Measurements from ENCODE around the gene UQCC5. TPM values are rescaled to one million over a fixed set of nuclear protein-coding genes. Genes with fewer than 3 reads are reported as not detected.
A peak's percentile ranks its signal among the peaks of the same experiment; 100 is the strongest.
"Not testable (repeated sequence)": the region's sequence is repeated elsewhere in the genome, so short reads cannot be mapped to it uniquely, and the experiment has no call there.

UQCC5 gene
- total RNA-seq, 4 donors from 2014 or later = 1.3 to 60.6 (median 7.0) TPM

DNA sequence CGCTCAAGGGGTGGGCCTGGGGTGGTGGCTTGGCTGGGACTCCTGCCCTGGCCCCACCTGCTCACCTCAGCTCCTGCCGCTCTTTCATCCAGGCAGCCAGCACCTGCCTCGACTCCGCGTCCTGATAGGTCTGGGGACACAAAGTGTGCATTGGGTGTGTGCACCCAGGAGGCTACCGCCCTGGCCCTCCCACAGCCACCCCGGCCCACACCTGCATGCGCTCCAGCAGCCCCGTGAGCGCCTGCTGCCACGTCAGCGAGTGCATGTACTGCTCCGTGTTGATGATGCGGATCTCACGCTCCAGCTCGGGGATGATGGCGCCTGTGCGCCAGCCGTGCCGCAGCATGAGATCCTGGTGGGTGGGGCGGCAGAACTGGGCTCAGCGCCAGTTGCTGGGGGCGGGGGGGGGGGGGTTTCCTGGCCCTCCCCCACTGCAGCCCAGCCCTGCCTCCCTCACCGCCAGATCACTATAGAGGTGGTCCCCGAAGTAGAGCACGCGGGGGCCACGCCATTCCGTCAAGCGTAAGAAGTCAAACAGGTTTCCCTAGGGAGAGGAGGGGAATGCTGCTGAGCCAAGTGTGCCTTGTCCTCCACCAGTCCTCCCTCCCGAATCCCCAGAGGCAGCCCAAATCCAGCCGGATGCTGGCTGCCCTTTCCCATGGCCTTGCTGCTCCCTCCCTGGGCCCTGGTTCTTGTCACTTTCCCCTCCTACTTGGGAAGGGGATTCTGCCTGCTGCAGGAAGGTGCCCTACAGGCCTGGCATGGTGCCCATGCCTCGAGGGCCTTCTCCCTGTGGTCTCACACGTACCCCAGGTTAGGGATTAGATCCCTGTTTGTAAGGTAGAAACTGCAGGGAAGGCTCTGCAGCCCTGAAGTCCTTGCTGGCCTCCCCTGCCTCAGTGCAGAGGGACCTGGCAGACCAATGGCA, 11.4 kb upstream of the UQCC5 start:
- Histone ChIP-seq H3K27ac (replicated peaks in 1 of 4) (peak overlapping the region; percentile 24 to 65 (median 46)), H3K4me1 (peaks cover 34 to 52% (median 46%) of the 10 kb centered on the region in 4 donors), H3K9me3 (no peaks in the 10 kb centered on the region), H3K4me3 (no peak overlapping the region), H3K36me3 (peaks cover 15 to 75% (median 64%) of the 10 kb centered on the region in 4 donors), H3K27me3 (no peaks in the 10 kb centered on the region)
- WGBS = 80% methylated on average over 20 of the region's 34 CpGs
- no peak for DNase-seq (ENCODE audit: extremely low spot score)
- intact Hi-C loops (cut with DNase I) = no loop called here
- TF ChIP-seq POLR2AphosphoS5 (IDR thresholded peaks at IDR 0.05) (peak; percentile 2 to 24), POLR2A (IDR thresholded peaks at IDR 0.05; ENCODE audit: low read depth) (no peak), CTCF (IDR thresholded peaks at IDR 0.05) (no peak), EP300 (IDR thresholded peaks at IDR 0.05) (no peak)

DNA sequence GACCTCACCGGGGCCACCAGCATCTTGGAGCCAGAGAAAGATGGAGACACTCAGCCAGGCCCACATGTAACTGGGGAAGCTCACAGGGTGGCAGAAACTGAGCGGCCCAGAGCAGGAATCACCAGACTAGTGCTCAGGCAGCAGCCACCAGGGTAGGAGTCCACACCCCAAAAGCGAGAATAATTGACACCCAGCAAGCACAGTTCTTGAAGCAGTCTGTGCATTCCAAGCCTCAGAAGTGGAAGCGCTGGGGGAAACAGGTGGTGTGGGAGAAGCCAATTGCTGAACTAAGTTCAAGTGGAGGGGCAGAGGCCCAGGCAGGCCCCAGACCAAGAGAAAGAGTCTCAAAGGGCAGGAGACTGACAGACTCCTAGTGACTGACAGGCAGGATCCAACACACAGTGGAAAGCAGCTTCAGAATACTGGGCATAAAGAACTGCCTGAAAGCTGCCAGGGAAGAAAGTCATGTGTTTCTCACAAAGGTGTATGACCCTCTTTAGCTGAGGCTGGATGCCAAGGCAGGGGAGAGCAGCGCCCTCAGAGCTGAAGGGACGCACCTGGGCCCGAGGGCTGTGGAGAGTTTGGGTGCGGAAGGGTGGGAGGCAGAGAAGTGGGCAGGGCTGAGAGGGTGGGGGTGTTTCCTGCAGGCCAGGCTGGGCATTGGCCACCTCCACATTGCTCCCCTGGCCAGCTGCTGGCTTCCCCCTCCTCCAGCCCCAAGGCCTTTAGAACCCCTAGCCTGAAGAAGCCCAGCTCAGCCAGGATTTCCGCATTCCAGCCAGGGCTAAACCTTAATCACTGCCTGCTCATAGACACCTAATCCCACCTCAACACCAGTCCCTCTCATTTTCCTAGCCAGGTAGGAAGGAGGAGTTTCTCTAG, 10.5 kb upstream of the UQCC5 start:
- Histone ChIP-seq H3K27me3 (no peaks in the 10 kb centered on the region), H3K4me3 (no peak overlapping the region), H3K4me1 (peaks cover 43 to 61% (median 55%) of the 10 kb centered on the region in 4 donors), H3K9me3 (no peaks in the 10 kb centered on the region), H3K36me3 (peaks cover 15 to 66% (median 61%) of the 10 kb centered on the region in 4 donors), H3K27ac (replicated peaks in 1 of 4) (peak overlapping the region; percentile 24 to 65 (median 46))
- no peak for TF ChIP-seq EP300 (IDR thresholded peaks at IDR 0.05)
- no peak for TF ChIP-seq POLR2A (IDR thresholded peaks at IDR 0.05; ENCODE audit: low read depth)
- intact Hi-C loops (cut with DNase I) = no loop called here
- DNase-seq (ENCODE audit: extremely low spot score) = no peak
- 83% methylated on average over 9 of the region's 9 CpGs for WGBS

DNA sequence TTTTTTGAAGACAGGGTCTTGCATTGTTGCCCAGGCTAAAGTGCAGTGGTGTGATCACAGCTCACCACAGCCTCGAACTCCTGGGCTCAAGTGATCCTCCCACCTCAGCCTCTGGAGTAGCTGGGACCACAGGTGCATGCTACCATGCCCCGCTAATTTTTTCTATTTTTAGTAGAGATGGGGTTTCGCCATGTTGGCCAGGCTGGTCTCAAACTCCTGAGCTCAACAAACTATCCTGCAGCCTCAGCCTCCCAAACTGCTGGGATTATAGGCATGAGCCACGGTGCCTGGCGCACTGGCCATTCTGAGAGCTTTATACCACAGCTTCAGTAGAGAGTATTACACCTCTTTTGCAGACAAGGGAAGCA, 9.8 kb upstream of the UQCC5 start:
- intact Hi-C loops (cut with DNase I) = not testable (repeated sequence)
- H3K27ac ChIP-seq (replicated peaks in 1 of 4) = peak overlapping the region in 1 of 4 donors; percentile 28

DNA sequence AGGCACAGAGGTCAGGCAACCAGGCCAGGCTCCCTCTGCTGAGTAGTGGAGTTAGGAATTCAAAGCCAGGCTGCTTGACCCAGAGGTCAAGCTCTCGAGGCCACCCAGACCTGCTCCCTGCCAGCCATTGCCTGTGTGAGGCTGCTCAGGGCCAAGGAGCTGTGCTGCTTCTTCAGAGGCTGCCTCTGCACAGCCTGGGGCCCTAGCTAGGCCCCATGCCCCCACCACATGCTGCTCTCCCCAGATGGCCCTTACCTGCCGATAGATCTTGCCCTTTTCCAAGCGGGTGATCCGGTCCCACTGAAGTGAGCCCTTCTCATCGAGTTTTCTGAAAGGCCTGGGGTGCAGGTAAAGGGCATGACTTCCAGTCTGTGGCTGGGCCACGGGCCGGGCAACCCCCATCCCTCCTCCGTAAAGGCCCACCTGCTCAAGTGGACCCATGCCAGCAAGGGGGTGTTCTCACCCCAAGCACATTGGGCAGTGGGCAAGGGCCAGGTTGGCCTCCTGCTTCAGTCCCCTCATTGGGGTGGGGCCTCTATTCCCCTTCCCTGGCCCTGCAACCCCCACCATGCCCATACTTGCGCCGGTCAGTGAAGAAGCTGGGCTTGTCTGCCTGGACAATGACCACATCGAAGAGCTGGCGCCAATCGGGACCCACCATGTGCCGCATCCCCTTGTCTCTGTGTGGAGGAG, 9.2 kb upstream of the UQCC5 start:
- WGBS = 89% methylated on average over 12 of the region's 14 CpGs
- Histone ChIP-seq H3K9me3 (no peaks in the 10 kb centered on the region), H3K27ac (replicated peaks in 1 of 4) (peak overlapping the region in 1 of 4 donors; percentile 28), H3K36me3 (peaks cover 15 to 56% (median 54%) of the 10 kb centered on the region in 4 donors), H3K4me3 (no peak overlapping the region), H3K27me3 (no peaks in the 10 kb centered on the region), H3K4me1 (peaks cover 56 to 73% (median 68%) of the 10 kb centered on the region in 4 donors)
- intact Hi-C loops (cut with DNase I) = no loop called here
- TF ChIP-seq POLR2AphosphoS5 (IDR thresholded peaks at IDR 0.05) = no peak
- no peak for TF ChIP-seq POLR2A (IDR thresholded peaks at IDR 0.05; ENCODE audit: low read depth)
- TF ChIP-seq CTCF (IDR thresholded peaks at IDR 0.05) = no peak
- no peak for TF ChIP-seq EP300 (IDR thresholded peaks at IDR 0.05)
- no peak for DNase-seq (ENCODE audit: extremely low spot score)

More for the DNA sequence above, 9.8 kb upstream of the UQCC5 start:
- H3K9me3 ChIP-seq; DNase-seq (ENCODE audit: extremely low spot score); H3K27me3 ChIP-seq; H3K4me3 ChIP-seq: not testable (repeated sequence)
- 94% methylated on average over 3 of the region's 5 CpGs for WGBS
- Histone ChIP-seq H3K36me3 (peaks cover 15 to 61% (median 59%) of the 10 kb centered on the region in 4 donors), H3K4me1 (peaks cover 51 to 68% (median 63%) of the 10 kb centered on the region in 4 donors)

GRCh38 chr3:52527732-52528585, 8.4 kb upstream of the UQCC5 start:
- DNase-seq (ENCODE audit: extremely low spot score) = no peak
- Histone ChIP-seq H3K9me3 (no peaks in the 10 kb centered on the region), H3K4me1 (peaks cover 64 to 81% (median 76%) of the 10 kb centered on the region in 4 donors), H3K27ac (replicated peaks in 1 of 4) (peak overlapping the region in 1 of 4 donors; percentile 79), H3K4me3 (no peak overlapping the region), H3K36me3 (peaks cover 15 to 50% (median 48%) of the 10 kb centered on the region in 4 donors), H3K27me3 (no peaks in the 10 kb centered on the region)
- TF ChIP-seq EP300 (IDR thresholded peaks at IDR 0.05) = no peak
- TF ChIP-seq POLR2AphosphoS5 (IDR thresholded peaks at IDR 0.05) = no peak
- no peak for TF ChIP-seq POLR2A (IDR thresholded peaks at IDR 0.05; ENCODE audit: low read depth)
- no peak for TF ChIP-seq CTCF (IDR thresholded peaks at IDR 0.05)
- WGBS = 90% methylated on average over 13 of the region's 18 CpGs
- intact Hi-C loops (cut with DNase I) = no loop called here

Data from esophagus muscularis mucosa (tissue), 4 donors.